Measurements from ENCODE around the gene LRRC56.

DNA sequence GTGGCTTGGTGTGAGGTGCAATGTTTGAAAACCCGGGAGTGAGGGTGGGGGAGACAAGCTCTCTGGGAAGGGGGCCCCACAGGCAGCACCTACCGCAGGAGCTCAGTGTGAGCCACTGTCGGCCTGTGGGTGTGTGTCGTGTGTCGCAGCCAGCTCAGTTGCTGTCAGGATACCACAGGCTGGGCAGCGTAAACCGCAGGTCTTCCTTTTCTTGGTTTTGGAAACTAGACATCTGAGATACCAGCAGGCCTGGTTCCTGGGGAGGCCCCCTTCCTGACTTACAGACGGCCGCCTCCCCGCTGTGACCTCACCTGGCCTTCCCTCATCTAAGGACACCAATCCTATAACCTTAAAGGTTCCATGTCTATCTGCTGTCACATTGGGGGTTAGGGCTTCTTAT, 59.0 kb downstream of the LRRC56 start:
- TF ChIP-seq, protein P1, sequence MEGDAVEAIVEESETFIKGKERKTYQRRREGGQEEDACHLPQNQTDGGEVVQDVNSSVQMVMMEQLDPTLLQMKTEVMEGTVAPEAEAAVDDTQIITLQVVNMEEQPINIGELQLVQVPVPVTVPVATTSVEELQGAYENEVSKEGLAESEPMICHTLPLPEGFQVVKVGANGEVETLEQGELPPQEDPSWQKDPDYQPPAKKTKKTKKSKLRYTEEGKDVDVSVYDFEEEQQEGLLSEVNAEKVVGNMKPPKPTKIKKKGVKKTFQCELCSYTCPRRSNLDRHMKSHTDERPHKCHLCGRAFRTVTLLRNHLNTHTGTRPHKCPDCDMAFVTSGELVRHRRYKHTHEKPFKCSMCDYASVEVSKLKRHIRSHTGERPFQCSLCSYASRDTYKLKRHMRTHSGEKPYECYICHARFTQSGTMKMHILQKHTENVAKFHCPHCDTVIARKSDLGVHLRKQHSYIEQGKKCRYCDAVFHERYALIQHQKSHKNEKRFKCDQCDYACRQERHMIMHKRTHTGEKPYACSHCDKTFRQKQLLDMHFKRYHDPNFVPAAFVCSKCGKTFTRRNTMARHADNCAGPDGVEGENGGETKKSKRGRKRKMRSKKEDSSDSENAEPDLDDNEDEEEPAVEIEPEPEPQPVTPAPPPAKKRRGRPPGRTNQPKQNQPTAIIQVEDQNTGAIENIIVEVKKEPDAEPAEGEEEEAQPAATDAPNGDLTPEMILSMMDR (optimal IDR thresholded peaks at IDR 0.05 in 1 of 3, IDR thresholded peaks at IDR 0.05 in 1 of 3, conservative IDR thresholded peaks at IDR 0.05 in 1 of 3; ENCODE audit: extremely low read depth in 1 of 3, insufficient read depth in 2 of 3, low read length in 3 of 3) = no peak
- TF ChIP-seq EZH2 (IDR thresholded peaks at IDR 0.05; ENCODE audit: low read length) = no peak
